Cardiac muscle cell (in vitro differentiated cells and primary cell): ENCODE data around the gene C16orf78. TPM values are rescaled to one million over a fixed set of nuclear protein-coding genes. Genes with fewer than 3 reads are reported as not detected.

ENCODE experiments used
- DNase-seq, 2 donors: peaks; one replicate each; pipeline versions ENCODE4 v3.0.0 to v3.0.0-alpha.2; 2010 to 2017; ENCODE audit warnings: low read depth in 1 of 2, low spot score in 1 of 2
- H3K27ac ChIP-seq: fragments of 200-600 bp; sonication (generic); 2 replicates; pipeline ENCODE4 v1.5.1; 2016
- H3K27me3 ChIP-seq: fragments of 200-600 bp; sonication (generic); 2 replicates; pipeline ENCODE4 v1.6.0; 2016; ENCODE audit warnings: control low read depth
- H3K36me3 ChIP-seq: fragments of 200-600 bp; sonication (generic); 2 replicates; pipeline ENCODE4 v1.5.1; 2016; ENCODE audit warnings: control low read depth
- H3K4me1 ChIP-seq: fragments of 200-600 bp; sonication (generic); 2 replicates; pipeline ENCODE4 v1.8.1; 2017; ENCODE audit warnings: low read depth, mild to moderate bottlenecking, mixed run types
- H3K4me3 ChIP-seq: fragments of 200-600 bp; sonication (generic); 2 replicates; pipeline ENCODE4 v1.5.1; 2016; ENCODE audit warnings: mild to moderate bottlenecking
- H3K9me3 ChIP-seq: fragments of 200-600 bp; sonication (generic); 2 replicates; pipeline ENCODE4 v1.5.1; 2017; ENCODE audit warnings: low read depth, mild to moderate bottlenecking, control low read depth
- polyA plus RNA-seq: library from polyadenylated mRNA; unstranded; fragments of >200 nt; fragmentation: Nextera tagmentation; extraction: Ambion mirVana; gene quantifications from 2 replicates; pipeline ENCODE4 v1.2.1, GENCODE V29; 2016
- total RNA-seq: library from RNA; depleted of rRNA; stranded (reverse); fragments of >200 nt; gene quantifications from 2 replicates; pipeline ENCODE4 v1.2.3, GENCODE V29; 2016
- TF ChIP-seq, protein P1 (sequence below): IDR thresholded peaks from 2 replicates; pipeline ENCODE4 v1.5.1; 2012; ENCODE audit warnings: low read depth, mild to moderate bottlenecking, low read length

C16orf78 gene
- total and polyA plus RNA-seq, 2 experiments from 2014 or later, result not detected

- no peaks in the 10 kb centered on the region for H3K36me3 ChIP-seq
- no peaks in the 10 kb centered on the region for H3K4me1 ChIP-seq
- H3K27me3 ChIP-seq, result no peaks in the 10 kb centered on the region
- TF ChIP-seq, protein P1, sequence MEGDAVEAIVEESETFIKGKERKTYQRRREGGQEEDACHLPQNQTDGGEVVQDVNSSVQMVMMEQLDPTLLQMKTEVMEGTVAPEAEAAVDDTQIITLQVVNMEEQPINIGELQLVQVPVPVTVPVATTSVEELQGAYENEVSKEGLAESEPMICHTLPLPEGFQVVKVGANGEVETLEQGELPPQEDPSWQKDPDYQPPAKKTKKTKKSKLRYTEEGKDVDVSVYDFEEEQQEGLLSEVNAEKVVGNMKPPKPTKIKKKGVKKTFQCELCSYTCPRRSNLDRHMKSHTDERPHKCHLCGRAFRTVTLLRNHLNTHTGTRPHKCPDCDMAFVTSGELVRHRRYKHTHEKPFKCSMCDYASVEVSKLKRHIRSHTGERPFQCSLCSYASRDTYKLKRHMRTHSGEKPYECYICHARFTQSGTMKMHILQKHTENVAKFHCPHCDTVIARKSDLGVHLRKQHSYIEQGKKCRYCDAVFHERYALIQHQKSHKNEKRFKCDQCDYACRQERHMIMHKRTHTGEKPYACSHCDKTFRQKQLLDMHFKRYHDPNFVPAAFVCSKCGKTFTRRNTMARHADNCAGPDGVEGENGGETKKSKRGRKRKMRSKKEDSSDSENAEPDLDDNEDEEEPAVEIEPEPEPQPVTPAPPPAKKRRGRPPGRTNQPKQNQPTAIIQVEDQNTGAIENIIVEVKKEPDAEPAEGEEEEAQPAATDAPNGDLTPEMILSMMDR, result no peak
- no peak for DNase-seq
- H3K27ac ChIP-seq, result no peak overlapping the region
- no peaks in the 10 kb centered on the region for H3K9me3 ChIP-seq
- no peak overlapping the region for H3K4me3 ChIP-seq
Measured at GRCh38 chr16:49362230-49362629, 11.4 kb upstream of the C16orf78 start.

DNA sequence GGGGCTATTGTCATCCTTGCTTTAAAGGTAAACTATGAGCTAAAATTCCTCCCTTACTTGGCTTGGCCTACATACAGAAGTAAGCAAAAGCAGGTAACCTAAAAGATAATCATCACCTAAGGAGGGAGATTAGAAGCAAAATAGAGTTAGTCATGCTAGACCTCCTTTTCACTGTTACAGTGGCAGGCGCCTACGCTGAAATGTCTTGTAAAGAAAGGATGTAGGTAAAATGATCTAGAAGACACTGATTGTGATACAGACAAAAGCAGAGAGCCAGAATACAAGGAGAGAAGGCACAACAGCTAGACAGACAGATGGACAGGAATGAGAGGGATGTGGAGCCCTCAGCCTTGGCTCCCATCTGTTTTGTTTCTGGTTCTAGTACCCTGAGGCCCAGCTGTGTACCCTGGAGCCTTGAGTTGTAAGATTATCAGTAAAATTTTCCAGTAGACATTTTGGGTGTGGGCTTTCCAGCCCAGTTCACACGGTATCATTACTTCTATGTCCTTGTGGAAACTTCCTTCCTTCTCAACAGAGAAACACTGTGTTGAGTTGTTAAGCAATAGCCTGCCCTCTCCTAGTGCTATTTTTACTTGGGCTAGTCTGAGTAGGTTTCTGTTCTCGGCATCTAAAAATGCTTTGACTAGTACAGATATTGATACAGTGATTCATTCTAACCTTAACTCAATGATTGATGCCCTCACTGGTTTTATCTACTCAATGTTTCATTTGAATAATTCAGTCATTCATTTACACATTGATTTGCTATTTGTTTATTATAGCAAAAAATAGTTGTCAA is 7.7 kb upstream of the C16orf78 start:
- Histone ChIP-seq H3K4me1 (no peaks in the 10 kb centered on the region), H3K27ac (no peak overlapping the region), H3K4me3 (no peak overlapping the region), H3K36me3 (no peaks in the 10 kb centered on the region), H3K9me3 (no peaks in the 10 kb centered on the region), H3K27me3 (no peaks in the 10 kb centered on the region)
- TF ChIP-seq, protein P1, result no peak
- no peak for DNase-seq

- DNase-seq, result no peak
- Histone ChIP-seq H3K27ac (no peak overlapping the region), H3K4me1 (no peaks in the 10 kb centered on the region), H3K4me3 (no peak overlapping the region), H3K9me3 (no peaks in the 10 kb centered on the region), H3K36me3 (no peaks in the 10 kb centered on the region), H3K27me3 (no peaks in the 10 kb centered on the region)
- TF ChIP-seq, protein P1, result no peak
Measured at GRCh38 chr16:49366669-49367068, 6.9 kb upstream of the C16orf78 start.

- TF ChIP-seq, protein P1, result no peak
- no peaks in the 10 kb centered on the region for H3K9me3 ChIP-seq
- H3K4me3 ChIP-seq, result no peak overlapping the region
- DNase-seq, result no peak
- H3K27ac ChIP-seq, result no peak overlapping the region
- no peaks in the 10 kb centered on the region for H3K4me1 ChIP-seq
- H3K27me3 ChIP-seq, result no peaks in the 10 kb centered on the region
- no peaks in the 10 kb centered on the region for H3K36me3 ChIP-seq
Measured at GRCh38 chr16:49369651-49370611, 3.7 kb upstream of the C16orf78 start.

DNA sequence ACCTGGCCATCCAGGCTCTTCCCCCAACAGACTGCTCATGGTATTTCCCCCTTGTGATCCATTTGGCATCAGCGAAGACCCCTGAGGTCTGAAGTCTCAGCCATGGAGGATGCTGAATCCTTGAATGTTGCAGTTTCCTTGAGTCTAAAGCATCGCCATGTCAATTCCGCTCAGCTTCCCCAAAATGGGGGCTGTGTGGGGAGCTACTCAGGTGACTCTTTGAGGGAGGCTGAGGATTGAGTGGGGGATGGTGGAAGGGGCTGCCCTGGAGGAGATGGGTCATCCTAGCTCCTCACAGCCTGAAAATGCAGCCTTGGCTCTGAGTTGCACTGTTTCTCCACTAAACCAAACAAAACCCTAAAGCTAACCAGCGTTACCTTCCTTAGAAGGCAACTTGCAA is 2.6 kb downstream of the C16orf78 start:
- Histone ChIP-seq H3K9me3 (no peaks in the 10 kb centered on the region), H3K27me3 (no peaks in the 10 kb centered on the region), H3K36me3 (no peaks in the 10 kb centered on the region), H3K4me1 (no peaks in the 10 kb centered on the region), H3K27ac (no peak overlapping the region), H3K4me3 (no peak overlapping the region)
- TF ChIP-seq, protein P1, result no peak
- no peak for DNase-seq
